K562 (cell line): ENCODE data around the gene HNRNPA2B1. TPM values are rescaled to one million over a fixed set of nuclear protein-coding genes. Genes with fewer than 3 reads are reported as not detected.
A peak's percentile ranks its signal among the peaks of the same experiment; 100 is the strongest.

Experiments
- CTCF ChIP-seq, 3 experiments: IDR thresholded peaks in 2 of 3; conservative IDR thresholded peaks in 1 of 3; 2 replicates each; pipeline ENCODE4 v1.5.1; 2011 to 2012; ENCODE audit warnings: low read length in 3 of 3, mild to moderate bottlenecking in 3 of 3, control low read depth in 2 of 3, improper control_type of control experiment in 1 of 3, inconsistent platforms in 1 of 3, low read depth in 1 of 3, mixed read lengths in 1 of 3, moderate library complexity in 1 of 3; ENCODE audit not compliant: insufficient read depth in 2 of 3
- DEAF1 ChIP-seq: fragments of 450-650 bp; formaldehyde crosslinking; IDR thresholded peaks from 2 replicates; pipeline ENCODE4 v1.4.0; 2020; ENCODE audit warnings: mild to moderate bottlenecking, moderate library complexity
- MLLT1 ChIP-seq, 2 experiments: fragments of 450-650 bp; IDR thresholded peaks; 2 replicates each; pipeline ENCODE4 v1.6.1; 2016
- RAD21 ChIP-seq, 2 experiments: fragments of 250-450 bp in 1 of 2; fragments of 450-650 bp in 1 of 2; sonication (Bioruptor Pico) in 1 of 2; formaldehyde crosslinking in 1 of 2; IDR thresholded peaks in 1 of 2; conservative IDR thresholded peaks in 1 of 2; 2 replicates each; pipeline versions ENCODE4 v1.4.0 to v1.8.0; 2020 to 2022; ENCODE audit warnings: mild to moderate bottlenecking in 2 of 2, moderate library complexity in 1 of 2
- RBFOX2 ChIP-seq: fragments of 200-400 bp; formaldehyde crosslinking; IDR thresholded peaks from 2 replicates; pipeline ENCODE4 v1.6.1; 2017; ENCODE audit warnings: low read depth, mild to moderate bottlenecking, low read length, moderate library complexity
- SMC3 ChIP-seq: conservative IDR thresholded peaks from 2 replicates; pipeline ENCODE4 v1.6.1; 2011; ENCODE audit warnings: low read depth, low read length, improper control_type of control experiment; ENCODE audit not compliant: insufficient read depth
- polyA plus RNA-seq, 8 experiments: library from polyadenylated mRNA; depleted of rRNA in 4 of 8; stranded (reverse) in 5 of 8; unstranded in 3 of 8; fragments of >200 nt; fragmentation: Nextera tagmentation in 2 of 8; fragmentation: Illumina TruSeq in 1 of 8; extraction: Ambion mirVana in 2 of 8; extraction: Trizol in 1 of 8; gene quantifications; 2 replicates each; pipeline versions ENCODE4 v1.2.1 to v1.2.3, GENCODE V29; 2011 to 2014; ENCODE audit warnings: inconsistent platforms in 1 of 8, missing spikeins in 1 of 8
- total RNA-seq, 7 experiments: library from RNA; depleted of rRNA in 6 of 7; stranded (reverse); fragments of >200 nt in 6 of 7; fragmentation: Illumina TruSeq in 2 of 7; extraction: Trizol in 2 of 7; gene quantifications; 2 replicates each; pipeline versions ENCODE4 v1.2.1 to v1.2.3, GENCODE V29; 2011 to 2021; ENCODE audit warnings: low replicate concordance in 1 of 7

The HNRNPA2B1 gene
- total and polyA plus RNA-seq, 9 of the 15 experiments (the other 6 are each of a cell fraction or from before 2014, with no cell fraction given), result 630 to 1,989 (median 865) TPM

- TF ChIP-seq DEAF1 (CRISPR knock-in tag), result peak; percentile 26; the same call in 1 of the 2 replicates
- 0 out of 2 replicates have a peak, but pooled peaks have one; percentile 20 for TF ChIP-seq SMC3
- TF ChIP-seq RAD21 (CRISPR knock-in tag; conservative IDR thresholded peaks at IDR 0.05 in 1 of 2, IDR thresholded peaks at IDR 0.05 in 1 of 2), result peak; percentile 31 to 59; a peak in 3 of 4 replicates
- TF ChIP-seq RBFOX2, result peak; percentile 78
- peak in 1 of 2 experiments; percentile 35; a peak in 1 of 4 replicates for TF ChIP-seq MLLT1 (IDR thresholded peaks at IDR 0.05)
- TF ChIP-seq CTCF (IDR thresholded peaks at IDR 0.05 in 2 of 3, conservative IDR thresholded peaks at IDR 0.05 in 1 of 3; ENCODE audit: insufficient read depth in 2 of 3, low read depth in 1 of 3, low read length in 3 of 3), result peak in 2 of 3 experiments; percentile 36 to 61; a peak in 4 of 6 replicates
Observed at GRCh38 chr7:26198133-26198780, 2.3 kb downstream of the HNRNPA2B1 start (continued).
